ENCODE data around the gene ZAP70.

DNA sequence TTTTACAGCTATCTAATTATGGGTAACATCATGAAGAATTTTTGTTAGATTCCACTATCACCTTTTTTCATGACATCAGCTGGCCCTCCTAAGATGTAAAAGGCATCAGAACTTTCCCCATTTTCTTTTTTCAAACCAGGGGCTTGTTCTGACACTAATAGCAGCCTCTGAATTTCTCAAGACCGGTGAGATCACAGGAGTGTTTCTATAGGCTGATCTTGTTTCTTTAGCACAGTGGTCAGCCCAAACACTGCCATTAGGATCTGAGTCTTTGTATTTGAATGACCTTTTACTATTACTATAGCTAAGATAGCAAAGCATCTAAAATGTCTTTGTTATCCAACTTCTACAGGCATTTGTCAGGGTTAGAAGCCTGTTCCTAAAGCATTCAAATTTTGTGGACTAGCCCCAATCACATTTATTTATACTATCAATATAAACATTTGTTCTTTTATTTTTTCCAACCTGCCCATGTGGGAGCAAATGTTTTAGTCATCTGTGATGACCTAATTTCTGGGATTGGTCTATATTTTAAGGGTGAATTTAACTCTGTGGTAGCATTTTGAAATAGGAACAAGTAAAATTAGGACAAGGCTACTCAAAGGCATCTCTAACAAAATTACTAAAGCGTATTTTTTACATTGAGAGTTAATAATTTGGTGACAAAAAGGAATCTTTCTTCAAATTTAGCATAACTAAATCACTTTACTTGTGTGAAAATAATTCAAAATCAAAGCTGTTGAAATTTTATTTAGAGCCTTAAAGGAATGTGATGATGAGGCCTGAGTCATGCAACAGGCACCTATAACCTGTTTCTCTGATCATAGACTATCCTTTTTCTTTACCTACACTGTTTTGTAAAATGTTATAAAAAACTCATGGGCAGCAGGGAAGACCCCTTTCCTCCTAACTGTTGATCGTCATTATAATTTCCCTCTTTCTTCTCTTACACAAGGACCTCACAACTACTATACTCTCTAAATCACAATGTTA is 39.3 kb downstream of the ZAP70 start:
- TF ChIP-seq, protein P1, sequence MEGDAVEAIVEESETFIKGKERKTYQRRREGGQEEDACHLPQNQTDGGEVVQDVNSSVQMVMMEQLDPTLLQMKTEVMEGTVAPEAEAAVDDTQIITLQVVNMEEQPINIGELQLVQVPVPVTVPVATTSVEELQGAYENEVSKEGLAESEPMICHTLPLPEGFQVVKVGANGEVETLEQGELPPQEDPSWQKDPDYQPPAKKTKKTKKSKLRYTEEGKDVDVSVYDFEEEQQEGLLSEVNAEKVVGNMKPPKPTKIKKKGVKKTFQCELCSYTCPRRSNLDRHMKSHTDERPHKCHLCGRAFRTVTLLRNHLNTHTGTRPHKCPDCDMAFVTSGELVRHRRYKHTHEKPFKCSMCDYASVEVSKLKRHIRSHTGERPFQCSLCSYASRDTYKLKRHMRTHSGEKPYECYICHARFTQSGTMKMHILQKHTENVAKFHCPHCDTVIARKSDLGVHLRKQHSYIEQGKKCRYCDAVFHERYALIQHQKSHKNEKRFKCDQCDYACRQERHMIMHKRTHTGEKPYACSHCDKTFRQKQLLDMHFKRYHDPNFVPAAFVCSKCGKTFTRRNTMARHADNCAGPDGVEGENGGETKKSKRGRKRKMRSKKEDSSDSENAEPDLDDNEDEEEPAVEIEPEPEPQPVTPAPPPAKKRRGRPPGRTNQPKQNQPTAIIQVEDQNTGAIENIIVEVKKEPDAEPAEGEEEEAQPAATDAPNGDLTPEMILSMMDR (IDR thresholded peaks at IDR 0.05), result no peak
- TF ChIP-seq ZFX (IDR thresholded peaks at IDR 0.05; ENCODE audit: borderline replicate concordance), result no peak

All from 22Rv1 (cell line).